Astrocyte of the spinal cord (primary cell): ENCODE results near the gene TRPM5.
A peak's percentile ranks its signal among the peaks of the same experiment; 100 is the strongest.

ENCODE experiments used
- DNase-seq: peaks from one replicate; pipeline ENCODE4 v3.0.0; 2011; ENCODE audit warnings: low read depth, low spot score
- H3K4me3 ChIP-seq: 2 replicates; pipeline ENCODE4 v1.5.1; 2011; ENCODE audit warnings: low read depth, mild to moderate bottlenecking, low read length, moderate library complexity
- in situ Hi-C: cut with HindIII; loops from 2 replicates; pipeline ENCODE4 v1.10.0; 2017; ENCODE audit warnings: low sequenced_read_pairs
- TF ChIP-seq, protein P1 (sequence below): IDR thresholded peaks from 2 replicates; pipeline ENCODE4 v1.5.1; 2012; ENCODE audit warnings: low read depth, mild to moderate bottlenecking, low read length, inconsistent platforms

TRPM5 gene

DNA sequence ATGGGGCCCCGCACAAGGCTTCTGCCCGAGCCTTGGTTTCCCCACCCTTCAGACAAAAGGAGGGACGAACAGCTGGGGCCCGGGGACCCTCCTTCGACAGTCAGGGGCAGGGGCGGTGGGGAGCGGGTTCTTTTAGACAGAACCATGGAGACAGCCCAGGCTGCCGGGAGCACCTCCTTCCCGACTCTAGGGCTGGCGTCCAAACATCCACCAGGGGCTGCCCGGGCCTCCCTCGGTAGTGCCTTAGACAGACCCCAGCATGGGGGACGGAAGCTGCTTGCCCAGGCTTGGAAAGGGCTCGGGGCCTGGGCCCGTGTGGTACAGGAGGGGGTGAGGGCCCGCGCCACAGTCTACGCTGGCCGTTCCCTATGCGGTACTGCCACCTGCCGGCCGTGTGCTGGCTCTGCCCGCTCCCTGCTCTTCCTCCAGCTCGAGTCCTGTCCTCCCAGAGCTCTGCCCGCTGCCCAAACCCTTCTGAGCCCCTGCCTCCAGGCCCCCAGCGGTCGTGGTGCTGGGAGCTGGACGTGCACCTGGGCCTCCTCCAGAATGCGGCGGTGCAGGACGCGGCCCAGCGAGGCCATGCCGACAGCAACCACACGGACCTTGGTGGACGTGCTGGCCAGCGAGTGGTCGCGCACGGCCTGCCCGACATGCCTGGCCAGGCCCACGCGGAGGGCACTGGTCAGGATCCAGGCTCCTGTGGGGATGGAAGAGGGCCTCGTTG, 23.6 kb downstream of the TRPM5 start:
- TF ChIP-seq, protein P1, sequence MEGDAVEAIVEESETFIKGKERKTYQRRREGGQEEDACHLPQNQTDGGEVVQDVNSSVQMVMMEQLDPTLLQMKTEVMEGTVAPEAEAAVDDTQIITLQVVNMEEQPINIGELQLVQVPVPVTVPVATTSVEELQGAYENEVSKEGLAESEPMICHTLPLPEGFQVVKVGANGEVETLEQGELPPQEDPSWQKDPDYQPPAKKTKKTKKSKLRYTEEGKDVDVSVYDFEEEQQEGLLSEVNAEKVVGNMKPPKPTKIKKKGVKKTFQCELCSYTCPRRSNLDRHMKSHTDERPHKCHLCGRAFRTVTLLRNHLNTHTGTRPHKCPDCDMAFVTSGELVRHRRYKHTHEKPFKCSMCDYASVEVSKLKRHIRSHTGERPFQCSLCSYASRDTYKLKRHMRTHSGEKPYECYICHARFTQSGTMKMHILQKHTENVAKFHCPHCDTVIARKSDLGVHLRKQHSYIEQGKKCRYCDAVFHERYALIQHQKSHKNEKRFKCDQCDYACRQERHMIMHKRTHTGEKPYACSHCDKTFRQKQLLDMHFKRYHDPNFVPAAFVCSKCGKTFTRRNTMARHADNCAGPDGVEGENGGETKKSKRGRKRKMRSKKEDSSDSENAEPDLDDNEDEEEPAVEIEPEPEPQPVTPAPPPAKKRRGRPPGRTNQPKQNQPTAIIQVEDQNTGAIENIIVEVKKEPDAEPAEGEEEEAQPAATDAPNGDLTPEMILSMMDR: peak; percentile 94
- in situ Hi-C loops: no loop called here
- H3K4me3 ChIP-seq: no peak overlapping the region
- DNase-seq: peak; percentile 59

DNA sequence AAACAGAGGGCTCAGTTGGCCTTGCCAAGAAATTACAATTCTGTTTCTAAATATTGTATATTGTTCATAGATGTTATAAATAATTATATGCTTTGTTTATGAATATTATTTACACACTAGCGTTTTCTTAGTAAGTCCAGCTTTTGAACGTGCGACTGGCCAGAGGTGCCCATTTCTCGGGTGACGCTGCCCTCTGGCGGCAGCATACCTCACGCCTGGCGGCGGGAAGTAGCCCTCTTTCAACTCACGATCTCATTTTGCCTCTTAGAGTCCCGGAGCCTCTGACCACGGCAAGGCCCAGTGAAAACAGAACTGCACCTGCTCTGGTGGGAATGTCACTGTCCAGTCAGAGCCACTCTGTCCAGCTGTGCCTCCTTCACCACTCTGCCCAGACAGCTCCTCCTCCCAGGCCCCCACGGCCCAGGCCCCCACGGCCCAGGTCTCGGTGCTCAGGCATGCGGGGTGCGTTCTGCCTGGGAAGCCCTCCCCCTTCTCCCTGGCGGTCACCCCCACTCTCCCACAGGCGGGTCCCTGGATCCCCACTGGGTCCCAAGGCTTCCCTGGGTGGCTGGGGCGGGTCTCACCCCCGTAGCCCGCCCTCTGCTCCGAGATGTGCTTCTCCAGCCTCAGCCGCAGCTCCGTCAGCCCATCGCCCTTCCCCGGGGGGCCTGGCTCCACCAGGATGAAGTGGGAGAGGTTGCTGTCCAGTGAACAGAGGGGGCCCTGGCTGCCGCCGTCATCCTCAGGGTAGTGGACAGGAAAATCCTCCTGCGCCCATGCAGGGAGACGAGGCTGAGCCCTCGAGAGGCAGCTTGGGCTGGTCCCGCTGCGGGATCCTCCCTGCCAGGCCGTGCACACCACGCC, 24.4 kb downstream of the TRPM5 start:
- no peak overlapping the region for H3K4me3 ChIP-seq
- in situ Hi-C loops: no loop called here
- TF ChIP-seq, protein P1: peak; percentile 91
- peak; percentile 80 for DNase-seq

DNA sequence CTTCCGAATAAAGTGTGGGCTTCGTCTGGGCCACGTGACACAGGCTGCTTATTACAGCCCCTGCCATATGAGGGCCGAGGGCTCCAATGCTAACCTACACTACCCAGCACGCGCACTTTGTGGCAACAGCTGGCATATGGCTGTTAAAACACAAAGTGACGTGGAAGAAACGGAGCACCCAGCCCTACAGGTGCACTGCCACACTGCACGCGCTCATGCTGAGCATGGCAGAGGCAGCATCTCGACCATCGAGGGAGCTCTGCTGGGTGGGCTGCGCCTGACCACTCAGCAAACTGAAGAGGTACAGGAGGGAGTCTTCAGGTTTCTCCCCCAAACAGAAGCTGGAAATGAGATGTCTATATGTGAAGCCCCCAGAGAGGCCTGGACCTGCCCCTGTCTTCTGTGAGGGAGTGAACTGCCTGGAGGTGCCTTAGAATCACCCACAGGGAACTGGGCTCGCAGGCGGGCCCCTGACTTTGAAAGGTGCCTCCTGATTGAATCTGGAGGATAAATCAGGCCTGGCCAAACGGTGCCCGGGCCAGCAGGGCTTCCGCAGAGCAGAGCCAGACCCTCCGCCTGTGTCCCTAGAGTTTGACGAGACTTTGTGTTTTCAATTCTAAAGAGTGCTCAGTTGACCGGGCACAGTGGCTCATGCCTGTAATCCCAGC, 25.5 kb downstream of the TRPM5 start:
- DNase-seq: no peak
- in situ Hi-C loops: no loop called here
- TF ChIP-seq, protein P1: no peak
- no peak overlapping the region for H3K4me3 ChIP-seq

DNA sequence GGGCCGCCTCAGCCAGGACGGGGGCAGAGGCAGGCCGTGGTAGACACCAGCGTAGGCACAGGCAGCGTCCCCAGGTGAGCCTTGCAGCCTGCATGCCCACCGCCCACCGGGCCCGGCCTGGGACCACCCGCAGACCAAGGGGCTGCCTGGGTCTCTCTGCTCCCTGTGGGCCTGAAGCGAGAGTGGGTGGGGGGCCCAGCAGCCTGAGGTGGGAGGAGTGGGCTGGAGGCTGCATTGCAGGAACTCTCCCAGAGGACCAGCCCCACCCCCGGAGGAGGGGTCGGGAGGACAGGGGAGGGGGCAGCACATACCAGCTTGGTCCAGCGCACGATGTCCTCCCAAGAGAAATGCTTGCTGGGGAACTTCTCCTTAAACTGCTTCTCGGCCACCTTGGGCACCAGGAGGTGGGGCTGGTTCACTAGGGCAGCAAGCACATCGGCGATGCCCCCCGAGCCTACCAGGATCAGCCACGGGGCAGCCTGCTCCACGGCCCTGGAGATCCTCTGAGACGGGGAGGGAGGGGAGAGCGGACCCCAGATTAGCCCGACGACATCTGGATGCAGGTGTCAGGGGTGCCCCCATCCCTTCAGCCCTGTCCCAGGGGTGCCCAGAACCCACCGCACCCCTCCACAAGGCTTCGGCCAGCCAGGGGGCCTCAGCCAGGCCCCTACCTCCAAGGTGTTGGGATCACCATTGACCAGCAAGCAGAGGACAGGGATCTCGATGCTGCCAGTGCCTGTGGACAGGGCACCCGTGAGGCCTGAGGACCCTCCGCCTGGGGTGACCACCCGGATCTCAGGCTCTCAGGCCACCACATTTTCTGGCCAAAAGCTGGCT, 26.2 kb downstream of the TRPM5 start:
- DNase-seq: no peak
- TF ChIP-seq, protein P1: no peak
- H3K4me3 ChIP-seq: no peak overlapping the region
- in situ Hi-C loops: no loop called here

DNA sequence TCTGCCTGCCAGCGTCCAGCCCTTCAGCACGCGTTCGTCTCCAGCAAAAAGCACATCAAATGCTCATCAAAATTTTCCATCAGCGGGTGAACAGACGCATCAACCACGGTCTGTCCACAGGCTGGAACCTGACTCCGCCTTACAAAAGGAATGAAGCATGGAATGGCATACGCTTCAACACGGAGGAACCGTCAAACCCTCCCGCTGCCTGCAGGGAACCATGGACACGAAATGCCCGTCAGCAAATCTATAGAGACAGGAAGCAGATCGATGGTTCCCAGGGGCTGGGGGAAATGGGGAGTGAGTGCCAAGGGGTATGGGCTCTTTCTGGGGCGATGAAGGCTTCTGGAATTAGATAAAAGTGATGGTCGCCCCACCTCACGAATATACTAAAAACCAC, 27.5 kb downstream of the TRPM5 start:
- no peak for DNase-seq
- in situ Hi-C loops: no loop called here
- TF ChIP-seq, protein P1: no peak
- no peak overlapping the region for H3K4me3 ChIP-seq
